Activated T-cell treated with anti-CD3 and anti-CD28 coated beads, Interleukin-2, amount 50 U/mL, for 72 hours (primary cell): ENCODE measurements around the gene TLE2. TPM values are rescaled to one million over a fixed set of nuclear protein-coding genes. Genes with fewer than 3 reads are reported as not detected.

Source experiments
- ATAC-seq, 2 donors: fragments of 150-1000 bp; cut with Tn5 transposase; replicated peaks in 1 of 2; 2 replicates each; pipeline ENCODE4 v1.10.0; 2021; ENCODE audit warnings: moderate library complexity in 2 of 2, mild to moderate bottlenecking in 1 of 2
- DNase-seq, 2 donors: peaks; one replicate each; pipeline ENCODE4 v3.0.0; 2021 to 2022; ENCODE audit warnings: mixed read lengths in 1 of 2
- H3K27ac Mint-ChIP-seq: one replicate; pipeline ENCODE4 v1.8.0; 2022; ENCODE audit warnings: mild to moderate bottlenecking, moderate library complexity, mixed read lengths
- H3K27me3 Mint-ChIP-seq: one replicate; pipeline ENCODE4 v1.8.0; 2022; ENCODE audit warnings: low read depth, mixed read lengths
- H3K36me3 Mint-ChIP-seq, 2 donors: one replicate each; pipeline ENCODE4 v1.8.0; 2022; ENCODE audit warnings: mixed read lengths in 2 of 2, mild to moderate bottlenecking in 1 of 2; ENCODE audit not compliant: insufficient read depth in 2 of 2
- H3K4me1 Mint-ChIP-seq: one replicate; pipeline ENCODE4 v1.8.0; 2022; ENCODE audit warnings: low read depth, mixed read lengths
- H3K4me3 Mint-ChIP-seq, 2 donors: one replicate each; pipeline ENCODE4 v1.8.0; 2022; ENCODE audit warnings: mild to moderate bottlenecking in 2 of 2, mixed read lengths in 2 of 2, moderate library complexity in 2 of 2
- H3K9me3 Mint-ChIP-seq, 2 donors: one replicate each; pipeline ENCODE4 v1.8.0; 2022; ENCODE audit warnings: mixed read lengths in 2 of 2
- total RNA-seq, 2 donors: library from RNA; stranded (reverse); gene quantifications; one replicate each; pipeline ENCODE4 v1.2.3, GENCODE V29; 2022

The TLE2 gene
- 10 to 100 TPM; 12.4 to 16.5 TPM for total RNA-seq

DNA sequence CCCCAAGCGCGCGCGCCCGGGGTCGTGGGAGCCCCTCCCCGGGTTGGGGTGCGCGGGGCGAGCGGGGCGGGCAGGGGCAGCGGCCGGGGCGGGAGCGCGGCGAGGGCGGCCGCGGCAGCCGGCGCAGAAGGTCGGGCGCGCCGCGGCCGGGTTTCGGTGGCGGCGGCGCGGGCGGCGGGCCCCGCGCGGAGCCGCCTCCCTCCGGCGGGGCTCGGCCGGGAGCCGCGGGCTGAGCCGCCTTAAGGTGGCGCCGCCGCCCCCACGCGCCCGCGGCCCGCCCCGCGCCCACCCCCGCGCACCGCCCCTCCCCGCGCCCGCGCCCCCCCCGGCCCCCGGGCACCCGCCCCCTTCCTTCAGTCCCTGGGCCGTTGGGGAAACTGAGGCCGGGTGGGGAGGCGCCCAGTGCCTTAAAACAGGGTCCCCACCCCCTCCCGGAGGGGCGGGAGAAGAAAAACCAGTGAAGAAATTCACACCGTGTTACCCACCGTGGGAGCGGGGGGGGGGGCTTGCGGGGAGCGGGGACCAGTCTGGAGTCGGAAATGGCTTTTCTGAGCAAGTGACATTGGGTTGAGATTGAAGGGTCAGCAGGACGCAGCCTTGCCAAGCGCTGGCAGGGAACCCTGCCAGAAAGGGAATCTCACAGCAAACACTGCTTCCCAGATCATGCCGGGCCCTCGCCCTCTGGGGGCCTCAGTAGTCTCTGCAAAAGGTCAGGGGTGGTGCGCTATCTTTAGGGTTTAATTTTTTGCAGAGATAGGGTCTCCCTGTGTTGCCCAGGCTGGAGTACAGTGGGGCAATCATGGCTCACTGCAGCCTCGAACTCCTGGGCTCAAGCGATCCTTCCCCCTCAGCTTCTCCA lies at the start of gene TLE2:
TLE2 (minus strand) TSS at position 216 of the 859 bp plus-strand sequence. CDS start 376 bp downstream, outside the sequence.
- Mint-ChIP-seq H3K9me3 (no peaks in the 10 kb centered on the region), H3K36me3 (no peaks in the 10 kb centered on the region), H3K4me3 (peak within 1 kb of the TSS; percentile 64 to 77), H3K27ac (peak within 1 kb of the TSS; percentile 17), H3K4me1 (peaks cover 33% of the 10 kb centered on the region), H3K27me3 (peaks cover 32% of the 10 kb centered on the region)
- ATAC-seq (peak; percentile 58 to 64), DNase-seq (peak in 1 of 2 donors; percentile 38)

DNA sequence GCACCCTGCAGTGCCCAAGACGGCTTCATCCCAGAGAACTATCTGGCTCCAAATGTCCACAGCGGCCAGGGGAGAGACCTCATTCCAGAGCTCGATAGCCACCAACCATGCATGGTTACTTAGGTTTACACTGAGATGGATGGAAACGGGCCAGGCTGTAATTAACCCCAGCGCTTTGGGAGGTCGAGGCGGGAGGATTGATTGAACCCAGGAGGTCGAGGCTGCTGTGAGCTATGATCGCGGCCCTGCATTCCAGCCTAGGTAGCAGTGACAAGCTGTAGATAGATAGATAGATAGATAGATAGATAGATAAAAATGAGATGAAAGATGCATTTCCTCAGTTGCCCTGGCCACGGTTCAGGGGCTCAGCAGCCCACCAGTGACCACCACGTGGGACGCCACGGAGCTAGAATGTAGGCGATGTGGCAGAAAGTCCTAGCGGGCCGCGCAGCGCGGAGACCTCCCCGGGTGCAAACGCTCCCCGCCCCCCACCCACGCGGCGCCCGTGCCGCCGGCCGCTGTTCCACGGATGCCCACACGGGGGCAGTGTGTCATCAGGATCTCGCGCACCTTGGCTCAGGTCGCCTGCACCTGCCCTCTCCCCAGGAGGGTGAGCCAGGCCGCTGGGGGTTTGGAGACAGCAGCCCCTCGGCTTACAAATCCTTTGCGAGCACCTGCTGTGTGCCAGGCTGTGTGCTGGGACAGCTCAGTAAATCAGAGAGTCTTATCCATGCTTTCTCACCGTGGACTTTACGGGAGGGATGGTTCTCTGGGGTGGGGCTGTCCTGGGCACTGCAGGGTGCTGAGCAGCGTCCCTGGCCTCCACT lies 46.7 kb upstream of the TLE2 start:
- ATAC-seq (peak; percentile 83 to 89), DNase-seq (peak; percentile 77 to 85)
- peaks cover 6% of the 10 kb centered on the region for H3K4me1 Mint-ChIP-seq
- H3K9me3 Mint-ChIP-seq = no peaks in the 10 kb centered on the region
- H3K36me3 Mint-ChIP-seq = no peaks in the 10 kb centered on the region
- no peaks in the 10 kb centered on the region for H3K27me3 Mint-ChIP-seq
- H3K4me3 Mint-ChIP-seq = peak overlapping the region in 1 of 2 donors; percentile 68
- no peak overlapping the region for H3K27ac Mint-ChIP-seq

DNA sequence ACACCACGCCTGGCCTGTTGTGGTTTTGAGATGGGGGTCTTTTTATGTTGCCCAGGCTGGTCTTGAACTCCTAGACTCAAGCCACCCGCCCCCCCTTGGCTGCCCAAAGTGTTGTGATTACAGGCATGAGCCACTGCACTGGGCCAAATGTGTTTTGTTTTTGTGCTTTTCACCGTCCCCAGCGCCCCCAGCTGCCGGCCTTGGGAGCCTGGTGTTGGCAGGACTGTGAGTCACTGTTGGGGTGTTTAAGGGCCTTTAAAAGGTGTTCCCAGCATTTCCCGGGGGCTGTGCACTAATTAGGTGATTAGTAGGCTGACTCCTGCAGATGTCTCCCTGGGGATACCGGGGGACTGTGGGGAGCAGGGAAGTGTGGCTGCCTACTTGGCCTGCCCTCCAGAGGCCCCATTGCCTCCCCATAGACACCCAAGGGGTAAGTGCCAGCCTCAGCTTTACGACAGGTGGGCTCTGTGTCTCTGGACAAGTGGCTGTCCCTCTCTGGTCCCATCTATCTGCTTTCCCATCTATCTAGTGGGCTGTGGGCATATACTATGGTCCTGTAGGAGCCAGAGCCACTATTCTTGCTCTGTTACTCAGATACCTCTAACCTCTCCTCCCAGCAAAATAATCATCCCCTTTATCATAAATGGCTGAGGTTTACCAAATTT lies 45.0 kb upstream of the TLE2 start:
- no peaks in the 10 kb centered on the region for H3K36me3 Mint-ChIP-seq
- ATAC-seq (no peak), DNase-seq (no peak)
- no peak overlapping the region for H3K4me3 Mint-ChIP-seq
- no peaks in the 10 kb centered on the region for H3K9me3 Mint-ChIP-seq
- H3K27ac Mint-ChIP-seq = no peak overlapping the region
- H3K27me3 Mint-ChIP-seq = no peaks in the 10 kb centered on the region
- H3K4me1 Mint-ChIP-seq = peaks cover 6% of the 10 kb centered on the region

DNA sequence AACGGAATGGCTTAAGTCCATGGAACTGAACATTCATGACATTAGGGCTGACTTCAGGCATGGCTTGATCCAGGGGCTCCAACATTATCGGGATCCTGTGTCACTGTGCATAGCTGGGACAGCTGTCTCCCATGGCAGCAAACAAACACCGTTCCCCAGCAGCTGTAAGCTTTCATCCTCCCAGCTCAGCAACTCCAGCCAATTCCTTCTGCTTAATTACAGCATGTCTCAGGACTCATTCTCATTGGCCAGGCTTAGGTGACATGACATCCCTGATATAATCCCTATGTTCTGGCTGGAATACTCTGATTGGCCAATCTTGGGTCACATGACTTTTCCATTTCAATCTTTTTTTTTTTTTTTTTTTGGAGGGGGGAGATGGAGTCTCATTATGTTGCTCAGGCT lies 44.1 kb upstream of the TLE2 start:
- Mint-ChIP-seq H3K27ac (no peak overlapping the region), H3K4me1 (peaks cover 6% of the 10 kb centered on the region), H3K9me3 (no peaks in the 10 kb centered on the region), H3K36me3 (no peaks in the 10 kb centered on the region), H3K27me3 (no peaks in the 10 kb centered on the region), H3K4me3 (no peak overlapping the region)
- DNase-seq (no peak), ATAC-seq (no peak)

DNA sequence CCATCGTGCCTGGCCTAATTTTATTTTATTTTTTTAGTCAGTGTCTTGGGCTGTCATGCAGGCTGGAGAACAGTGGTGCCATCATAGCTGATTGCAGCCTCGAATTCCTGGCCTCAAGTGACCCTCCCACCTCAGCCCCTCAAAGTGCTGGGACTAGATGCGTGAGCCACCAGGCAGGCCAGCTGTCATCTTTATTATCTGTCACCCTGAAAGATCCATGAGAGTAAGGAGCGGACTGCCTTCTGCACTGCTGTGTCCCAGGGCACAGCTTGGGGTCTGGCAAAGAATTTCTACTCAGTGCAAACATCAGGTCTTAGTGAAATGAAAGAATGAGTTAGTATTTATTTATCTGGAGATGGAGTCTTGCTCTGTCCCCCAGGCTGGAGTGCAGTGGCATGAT lies 42.7 kb upstream of the TLE2 start:
- no peaks in the 10 kb centered on the region for H3K9me3 Mint-ChIP-seq
- no peak for DNase-seq
- no peak overlapping the region for H3K4me3 Mint-ChIP-seq
- H3K36me3 Mint-ChIP-seq = no peaks in the 10 kb centered on the region
- no peaks in the 10 kb centered on the region for H3K27me3 Mint-ChIP-seq
- no peak for ATAC-seq
- H3K4me1 Mint-ChIP-seq = peaks cover 6% of the 10 kb centered on the region
- H3K27ac Mint-ChIP-seq = no peak overlapping the region

DNA sequence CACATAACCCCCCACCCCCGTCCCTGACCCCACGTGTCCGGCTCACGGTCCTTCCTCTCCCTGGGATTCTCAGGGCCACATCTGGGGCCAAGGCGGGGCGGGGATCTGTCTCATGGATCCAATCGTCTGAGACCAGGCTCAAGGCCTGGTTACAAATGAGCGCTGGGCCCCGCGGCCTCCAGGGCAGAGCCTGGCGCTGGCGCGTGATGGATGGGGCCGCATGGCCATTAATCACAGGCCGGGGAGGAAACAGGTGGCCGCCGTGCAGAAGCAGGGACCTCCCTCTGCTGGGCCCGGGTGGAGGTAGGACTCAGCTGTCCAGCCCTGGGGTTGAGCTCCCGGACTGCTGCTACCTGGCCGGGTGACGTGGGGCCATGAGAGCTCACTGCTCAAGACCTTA lies 39.0 kb upstream of the TLE2 start:
- Mint-ChIP-seq H3K4me1 (peaks cover 26% of the 10 kb centered on the region), H3K27me3 (no peaks in the 10 kb centered on the region), H3K9me3 (no peaks in the 10 kb centered on the region), H3K4me3 (no peak overlapping the region), H3K36me3 (no peaks in the 10 kb centered on the region), H3K27ac (no peak overlapping the region)
- no peak for DNase-seq
- ATAC-seq = no peak

DNA sequence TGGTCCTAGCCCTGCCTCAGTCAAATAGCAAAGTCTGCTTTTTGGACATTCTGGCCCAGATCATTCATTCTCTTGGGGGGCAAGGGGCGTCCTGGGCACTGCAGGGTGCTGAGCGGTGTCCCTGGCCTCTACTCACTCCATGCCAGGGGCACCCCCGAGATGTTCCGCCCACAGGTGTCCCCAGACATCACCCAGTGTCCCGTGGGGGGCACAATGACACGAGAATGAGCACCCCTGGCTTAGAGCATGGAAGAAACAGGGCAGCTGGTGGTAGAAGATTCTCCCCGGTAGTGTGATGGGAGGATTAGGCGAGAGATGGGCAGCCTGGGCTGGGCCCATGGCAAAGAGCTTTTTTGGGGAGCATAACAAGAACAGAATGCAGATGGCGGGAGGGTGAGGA lies 38.5 kb upstream of the TLE2 start:
- Mint-ChIP-seq H3K27me3 (no peaks in the 10 kb centered on the region), H3K4me1 (peaks cover 30% of the 10 kb centered on the region), H3K27ac (no peak overlapping the region), H3K9me3 (no peaks in the 10 kb centered on the region), H3K4me3 (no peak overlapping the region), H3K36me3 (peaks cover 2% of the 10 kb centered on the region in 2 donors)
- DNase-seq (no peak), ATAC-seq (no peak)

DNA sequence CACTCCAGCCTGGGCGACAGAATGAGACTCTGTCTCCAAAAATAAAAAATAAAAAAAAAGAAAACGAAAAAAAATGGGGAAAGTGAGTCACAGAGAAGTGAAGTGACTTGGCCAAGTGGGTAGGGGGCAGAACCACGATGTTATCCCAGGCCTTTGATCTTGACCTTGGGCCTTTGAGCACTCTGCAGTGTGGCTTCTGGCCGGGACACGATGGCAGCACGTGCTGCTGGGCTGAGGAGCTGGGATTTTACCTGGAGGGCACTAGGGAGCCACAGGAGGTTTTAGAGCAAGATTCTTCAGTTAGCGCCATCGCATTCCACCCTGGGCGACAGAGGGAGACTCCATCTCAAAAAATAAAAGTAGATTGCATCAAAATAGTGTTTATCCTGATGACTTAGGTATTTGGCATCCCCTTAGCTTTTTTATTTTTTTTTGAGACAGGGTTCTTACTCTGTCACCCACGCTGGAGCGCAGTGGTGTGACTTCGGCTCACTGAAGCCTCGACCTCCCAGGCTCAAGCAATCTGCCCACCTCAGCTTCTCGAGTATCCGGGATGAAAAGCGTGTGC lies 37.5 kb upstream of the TLE2 start:
- Mint-ChIP-seq H3K27ac (no peak overlapping the region), H3K4me1 (peaks cover 30% of the 10 kb centered on the region), H3K9me3 (no peaks in the 10 kb centered on the region), H3K4me3 (no peak overlapping the region), H3K27me3 (no peaks in the 10 kb centered on the region), H3K36me3 (peaks cover 2% of the 10 kb centered on the region in 2 donors)
- ATAC-seq (peak in 1 of 2 donors; percentile 22), DNase-seq (no peak)

DNA sequence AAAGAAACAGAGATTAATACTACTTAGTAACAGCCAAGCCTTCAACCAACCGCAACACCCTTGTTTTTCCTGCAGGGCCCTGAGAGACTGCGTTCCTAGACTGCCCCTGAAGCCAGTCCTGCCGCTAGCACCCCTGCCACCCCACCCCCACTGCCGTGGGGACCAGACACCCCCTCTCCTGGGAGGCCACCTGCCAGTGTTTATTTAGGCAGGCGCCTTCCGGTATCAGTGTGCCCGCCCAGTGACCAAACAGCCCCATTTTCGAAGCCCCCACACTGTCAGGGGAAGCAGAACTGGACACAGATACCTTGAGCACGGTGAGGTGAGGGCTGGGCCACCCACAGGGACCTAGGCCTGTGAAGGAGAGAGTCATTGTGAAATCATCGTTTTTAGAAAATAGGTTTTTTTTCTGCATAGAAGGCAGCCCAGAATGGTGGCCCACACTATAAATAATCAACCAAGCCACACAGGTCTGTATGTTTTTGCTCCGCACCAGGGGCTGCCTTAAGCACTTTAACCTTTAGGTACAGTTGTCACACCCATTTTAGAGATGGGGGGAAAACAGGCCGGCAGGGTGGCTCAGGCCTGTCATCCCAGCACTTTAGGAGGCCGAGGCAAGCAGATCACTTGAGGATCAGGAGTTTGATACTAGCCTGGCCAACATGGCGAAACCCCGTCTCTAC lies 36.7 kb upstream of the TLE2 start:
- ATAC-seq (no peak), DNase-seq (no peak)
- Mint-ChIP-seq H3K9me3 (no peaks in the 10 kb centered on the region), H3K27me3 (no peaks in the 10 kb centered on the region), H3K4me3 (no peak overlapping the region), H3K36me3 (peaks cover 2 to 4% of the 10 kb centered on the region in 2 donors), H3K4me1 (peaks cover 32% of the 10 kb centered on the region), H3K27ac (peak overlapping the region; percentile 15)

DNA sequence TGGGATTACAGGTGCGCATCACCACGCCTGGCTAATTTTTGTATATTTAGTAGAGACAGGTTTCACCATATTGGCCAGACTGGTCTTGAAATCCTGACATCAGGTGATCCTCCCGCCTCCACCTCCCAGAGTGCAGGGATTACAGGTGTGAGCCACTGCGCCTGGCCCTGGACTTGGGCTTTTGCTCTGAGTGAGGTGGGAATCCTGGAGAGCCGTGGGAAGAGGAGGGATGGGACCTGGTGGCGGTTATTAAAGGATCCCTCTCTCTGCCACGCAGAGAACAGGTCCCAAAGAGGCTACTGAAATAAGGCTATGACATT lies 34.9 kb upstream of the TLE2 start:
- peaks cover 50% of the 10 kb centered on the region for H3K4me1 Mint-ChIP-seq
- ATAC-seq (no peak), DNase-seq (no peak)
- H3K27me3 Mint-ChIP-seq = no peaks in the 10 kb centered on the region
- no peaks in the 10 kb centered on the region for H3K9me3 Mint-ChIP-seq
- H3K36me3 Mint-ChIP-seq = peaks cover 5 to 7% of the 10 kb centered on the region in 2 donors
- H3K27ac Mint-ChIP-seq = peak overlapping the region; percentile 57
- peak overlapping the region in 1 of 2 donors; percentile 6 for H3K4me3 Mint-ChIP-seq

DNA sequence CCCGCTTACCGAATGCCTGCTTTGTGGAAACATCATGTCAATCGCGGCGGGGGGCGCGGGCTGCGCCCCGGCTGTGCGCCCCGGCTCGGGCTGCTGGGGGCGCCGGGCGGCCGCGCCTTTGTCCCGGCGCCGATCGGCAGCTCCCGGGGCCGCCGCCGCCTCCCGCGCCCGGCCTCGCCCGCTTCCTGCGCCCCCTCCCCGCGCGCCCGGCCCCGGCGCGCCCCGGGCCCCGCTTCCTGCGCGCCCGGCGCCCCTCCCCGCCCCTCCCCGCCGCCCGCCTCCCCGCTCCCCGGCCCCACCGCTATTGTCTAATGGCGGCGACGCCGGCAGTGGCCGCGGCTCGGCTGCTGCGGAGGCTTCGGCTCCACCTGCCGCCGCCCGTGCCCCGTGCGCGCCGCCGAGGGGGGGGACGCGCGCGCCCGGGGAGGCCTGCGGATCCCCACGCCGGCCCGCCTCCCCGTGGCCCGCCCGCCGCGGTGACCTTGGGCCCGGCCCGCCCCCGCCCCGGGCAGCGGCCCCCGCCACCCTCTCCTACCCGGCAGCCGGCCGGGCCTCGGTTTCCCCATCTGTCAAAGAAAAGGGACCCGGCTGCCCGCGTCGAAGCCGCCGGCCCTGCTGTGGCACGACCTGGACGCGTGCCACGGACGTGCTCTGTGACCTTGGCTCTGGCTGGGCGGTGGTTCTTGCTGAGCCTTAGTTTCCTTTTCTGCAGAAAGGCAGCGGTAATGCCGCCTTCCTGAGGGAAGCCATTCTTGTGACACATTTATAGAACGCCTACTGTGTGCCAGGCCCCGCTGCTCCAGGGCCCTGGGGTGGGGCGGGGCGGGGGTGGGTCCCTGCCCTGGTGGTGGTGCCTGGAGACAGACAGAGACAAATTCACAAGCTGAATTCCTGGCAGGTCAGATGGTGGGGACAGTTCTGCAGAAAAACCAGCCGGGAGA lies 33.4 kb upstream of the TLE2 start, which contains the start of gene TLE5:
TLE5 (minus strand) TSS at position 331 of the 941 bp plus-strand sequence; CDS start at position 36, 295 bp downstream.
- Mint-ChIP-seq H3K27me3 (no peaks in the 10 kb centered on the region), H3K4me1 (peaks cover 56% of the 10 kb centered on the region), H3K27ac (peak within 1 kb of the TSS; percentile 96), H3K9me3 (no peaks in the 10 kb centered on the region), H3K4me3 (peak within 1 kb of the TSS; percentile 87 to 96), H3K36me3 (peaks cover 5 to 7% of the 10 kb centered on the region in 2 donors)
- DNase-seq = peak; percentile 71 to 78
- peak; percentile 71 to 76 for ATAC-seq
